Heart left ventricle (tissue), 16 donors: ENCODE data around the gene PARVA. TPM values are rescaled to one million over a fixed set of nuclear protein-coding genes. Genes with fewer than 3 reads are reported as not detected.

Experiments
- ATAC-seq, 4 donors: fragments of 200-7000 bp; cut with Tn5 transposase; one replicate each; pipeline ENCODE4 v1.9.1; 2020 to 2022; ENCODE audit warnings: moderate library complexity in 4 of 4, mild to moderate bottlenecking in 3 of 4, moderate number of reproducible peaks in 1 of 4
- DNase-seq, 5 donors: peaks; one replicate each; pipeline ENCODE4 v3.0.0-alpha.2; 2020
- H3K27ac ChIP-seq, 12 donors: fragments of 200-600 bp; sonication (generic) in 4 of 12; one replicate each; pipeline versions ENCODE4 v1.5.0 to v1.8.0; 2016 to 2022; ENCODE audit warnings: mild to moderate bottlenecking in 2 of 12
- H3K27me3 ChIP-seq, 9 donors: fragments of 200-600 bp; sonication (generic) in 2 of 9; one replicate each; pipeline versions ENCODE4 v1.5.1 to v1.8.0; 2016 to 2022; ENCODE audit warnings: mild to moderate bottlenecking in 3 of 9
- H3K36me3 ChIP-seq, 9 donors: fragments of 200-600 bp; sonication (generic) in 2 of 9; one replicate each; pipeline versions ENCODE4 v1.5.0 to v1.8.0; 2018 to 2022; ENCODE audit warnings: mild to moderate bottlenecking in 2 of 9
- H3K4me1 ChIP-seq, 12 donors: fragments of 200-600 bp; sonication (generic) in 4 of 12; one replicate each; pipeline versions ENCODE4 v1.5.0 to v1.8.0; 2016 to 2022; ENCODE audit warnings: mild to moderate bottlenecking in 3 of 12
- H3K4me3 ChIP-seq, 12 donors: fragments of 200-600 bp; sonication (generic) in 4 of 12; one replicate each; pipeline versions ENCODE4 v1.5.0 to v1.8.0; 2017 to 2022; ENCODE audit warnings: mild to moderate bottlenecking in 9 of 12, moderate library complexity in 4 of 12
- H3K9me3 ChIP-seq, 12 donors: fragments of 200-600 bp; sonication (generic) in 4 of 12; one replicate each; pipeline versions ENCODE4 v1.5.0 to v1.8.0; 2016 to 2022; ENCODE audit warnings: mild to moderate bottlenecking in 1 of 12
- POLR2A ChIP-seq, 2 donors: fragments of 450-650 bp; IDR thresholded peaks; one replicate each; pipeline ENCODE4 v1.6.1; 2017; ENCODE audit warnings: antibody characterized with exemption in 2 of 2, mild to moderate bottlenecking in 2 of 2, moderate library complexity in 2 of 2
- WGBS, 4 donors: extraction: QIAGEN DNeasy Blood & Tissue Kit in 2 of 4; methylation state at CpG; one replicate each; pipeline versions ENCODE4 v1.1.5 to v1.1.7; 2013 to 2018; 5-methylcytosine and 5-hydroxymethylcytosine counted together
- intact Hi-C, 10 donors: fragments of 100-400 bp; cut with DNase I; formaldehyde crosslinking; loops; one replicate each; pipeline versions ENCODE4 v1.11.1 to v1.14.2; 2022
- polyA plus RNA-seq, 2 donors: library from polyadenylated mRNA; stranded (reverse); fragments of 200-250 nt; gene quantifications; one replicate each; pipeline ENCODE4 v1.2.3, GENCODE V29; 2013
- total RNA-seq, 9 donors: library from RNA; depleted of rRNA in 2 of 9; stranded (reverse); fragments of >200 nt in 2 of 9; fragmentation: NEBNext Ultra II Directional in 3 of 9; extraction: Animal tissue kit (Norgen Biotek cat#: 25700) in 3 of 9; gene quantifications; one replicate each; pipeline versions ENCODE4 v1.1.0 to v1.2.4, GENCODE V29; 2016 to 2023
- TF ChIP-seq, protein P1 (sequence below), 12 donors: fragments of 200-600 bp; sonication (generic) in 4 of 12; IDR thresholded peaks; one replicate each; pipeline versions ENCODE4 v1.5.0 to v1.8.0; 2018 to 2022; ENCODE audit warnings: antibody characterized with exemption in 12 of 12, mild to moderate bottlenecking in 5 of 12
- donor health status: ischemic (EF 13 %, LVEDD 7.1; RV severe dilation, severe dysfunction).
- donor health status: healthy with polysubstance abuse.
- donor health status: DM: no; HTN: yes; CAD: no.
- donor health status: DM: no; HTN: no; CAD: no.
- donor health status: ischemic (EF 25% LVEDD 6.9; RV normal size, moderate dysfunction).
- donor health status: ischemic (EF 25% LVEDD 5.7; RV mildly dilated, moderate dysfunction).
- donor health status: healthy.
- donor health status: DM: yes; HTN: yes; CAD: no.
- donor health status: ischemic (EF 35%, LVEDD 5.7; RV mildly dilated, moderate dysfunction).
- donor health status: nonischemic (EF 11% LVEDD 7.7; RV severe dilation, severe dysfunction).
- donor health status: DM: yes; HTN: yes; CAD: no.
- donor health status: PGD.
- donor health status: ischemic (EF 29% LVEDD 5.4; RV normal size, mild dysfunction).
- donor health status: nonischemic (EF 23%, LVEDD 6.1; RV moderate dilation, normal function).

PARVA gene
- total and polyA plus RNA-seq, 11 donors = 22.7 to 99.2 (median 65.9) TPM

DNA sequence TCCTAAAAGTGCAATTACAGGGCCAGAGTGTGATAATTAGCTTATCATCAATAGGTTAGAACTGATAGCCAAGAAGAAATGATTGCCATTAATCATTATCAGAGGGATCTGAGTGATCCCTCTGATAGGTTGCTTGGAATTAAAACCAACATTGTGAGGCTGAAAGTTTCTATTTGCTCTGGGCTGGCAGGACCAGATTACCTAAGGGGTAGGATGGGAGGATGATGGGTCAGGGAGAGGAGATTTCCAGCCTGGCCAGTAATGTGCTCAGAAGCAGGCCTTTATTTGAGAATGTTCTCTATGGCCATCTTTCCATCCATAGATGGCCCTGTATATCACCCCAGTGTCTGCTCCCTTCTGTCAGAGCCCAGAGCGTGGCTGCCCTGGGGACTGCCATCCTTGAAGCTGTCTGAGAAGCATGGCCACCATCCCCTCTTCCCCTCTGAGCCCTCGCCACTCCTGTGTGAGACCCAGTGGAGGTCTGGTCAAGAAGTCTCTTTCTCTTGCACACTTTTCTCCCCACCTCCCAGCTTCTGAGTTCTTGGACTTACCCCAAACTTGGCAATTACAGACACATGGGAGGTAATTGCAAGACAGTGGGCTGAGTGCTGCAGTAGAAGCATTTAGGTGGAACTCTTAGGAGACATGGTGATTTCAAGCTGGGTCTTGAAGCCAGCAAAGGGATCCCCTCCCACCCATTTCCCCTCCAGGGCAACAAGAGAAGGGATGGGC, 11.7 kb downstream of the PARVA start:
- DNase-seq (no peak), ATAC-seq (peak in 1 of 4 donors; percentile 14)
- Histone ChIP-seq H3K27ac (peak overlapping the region in 1 of 12 donors; percentile 98), H3K4me1 (peaks cover 10 to 74% (median 44%) of the 10 kb centered on the region in 12 donors), H3K9me3 (peaks cover 0 to 7% (median 0%) of the 10 kb centered on the region in 12 donors), H3K36me3 (peaks cover 0 to 6% (median 0%) of the 10 kb centered on the region in 9 donors), H3K4me3 (no peak overlapping the region), H3K27me3 (no peaks in the 10 kb centered on the region)
- TF ChIP-seq, protein P1, sequence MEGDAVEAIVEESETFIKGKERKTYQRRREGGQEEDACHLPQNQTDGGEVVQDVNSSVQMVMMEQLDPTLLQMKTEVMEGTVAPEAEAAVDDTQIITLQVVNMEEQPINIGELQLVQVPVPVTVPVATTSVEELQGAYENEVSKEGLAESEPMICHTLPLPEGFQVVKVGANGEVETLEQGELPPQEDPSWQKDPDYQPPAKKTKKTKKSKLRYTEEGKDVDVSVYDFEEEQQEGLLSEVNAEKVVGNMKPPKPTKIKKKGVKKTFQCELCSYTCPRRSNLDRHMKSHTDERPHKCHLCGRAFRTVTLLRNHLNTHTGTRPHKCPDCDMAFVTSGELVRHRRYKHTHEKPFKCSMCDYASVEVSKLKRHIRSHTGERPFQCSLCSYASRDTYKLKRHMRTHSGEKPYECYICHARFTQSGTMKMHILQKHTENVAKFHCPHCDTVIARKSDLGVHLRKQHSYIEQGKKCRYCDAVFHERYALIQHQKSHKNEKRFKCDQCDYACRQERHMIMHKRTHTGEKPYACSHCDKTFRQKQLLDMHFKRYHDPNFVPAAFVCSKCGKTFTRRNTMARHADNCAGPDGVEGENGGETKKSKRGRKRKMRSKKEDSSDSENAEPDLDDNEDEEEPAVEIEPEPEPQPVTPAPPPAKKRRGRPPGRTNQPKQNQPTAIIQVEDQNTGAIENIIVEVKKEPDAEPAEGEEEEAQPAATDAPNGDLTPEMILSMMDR (IDR thresholded peaks at IDR 0.05) = no peak
- no peak for TF ChIP-seq POLR2A (IDR thresholded peaks at IDR 0.05)
- WGBS, 4 donors = 92 to 100% (median 97%) methylated on average over 2 of the region's 2 CpGs
- intact Hi-C loops = no loop called here

DNA sequence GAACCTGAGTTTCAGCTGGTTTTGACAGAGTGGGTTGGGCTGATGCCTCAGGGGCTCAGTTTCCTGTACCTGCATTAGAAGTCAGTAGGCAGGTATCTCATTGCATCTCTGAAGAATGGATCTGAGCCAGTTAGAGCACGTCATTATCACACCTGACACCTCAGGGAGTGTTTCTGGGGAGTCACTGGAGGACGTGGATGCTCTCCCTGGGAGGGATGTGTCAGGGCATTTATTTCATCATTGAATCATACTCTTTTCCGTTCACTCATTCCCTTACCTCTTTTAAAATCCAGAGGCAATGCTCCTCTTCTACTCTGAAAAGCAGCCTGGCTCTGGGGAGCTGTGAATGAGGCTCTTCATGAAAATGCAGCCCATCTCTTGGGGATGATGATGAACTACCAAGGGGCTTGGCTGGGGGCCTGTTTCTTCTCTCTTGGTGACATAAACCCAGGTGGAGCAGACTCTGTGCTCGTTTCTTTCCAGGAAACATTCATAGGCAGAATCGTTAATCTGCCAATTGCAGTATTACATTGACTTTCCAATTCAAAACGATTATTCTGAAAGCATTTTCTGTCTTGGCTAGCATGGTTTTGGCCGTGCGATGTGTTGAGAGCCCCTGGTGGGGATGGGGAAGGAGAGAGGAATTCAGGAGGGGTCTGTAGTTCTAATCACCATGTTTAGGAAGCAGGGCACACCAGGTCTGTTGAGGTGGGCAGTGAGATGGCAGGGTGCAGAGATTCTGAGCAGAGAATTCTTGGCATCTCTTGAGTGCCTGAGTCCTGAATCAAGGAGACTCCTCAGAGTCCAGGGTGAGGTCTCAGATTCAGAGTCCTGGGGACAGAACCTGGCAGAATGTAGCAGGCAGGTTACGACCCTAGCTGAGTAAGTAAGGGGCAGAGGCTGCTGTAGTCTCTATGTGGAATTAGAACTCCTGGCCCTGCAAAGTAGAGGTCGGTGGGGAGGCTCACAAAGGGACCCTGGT, 12.6 kb downstream of the PARVA start:
- peaks cover 10 to 72% (median 44%) of the 10 kb centered on the region in 12 donors for H3K4me1 ChIP-seq
- intact Hi-C loops = no loop called here
- DNase-seq (no peak), ATAC-seq (peak in 1 of 4 donors; percentile 7)
- peak overlapping the region in 1 of 12 donors; percentile 98 for H3K27ac ChIP-seq
- TF ChIP-seq, protein P1 (IDR thresholded peaks at IDR 0.05) = no peak
- no peak for TF ChIP-seq POLR2A (IDR thresholded peaks at IDR 0.05)
- WGBS, 4 donors = 58 to 65% (median 65%) methylated on average over 10 of the region's 10 CpGs
- no peaks in the 10 kb centered on the region for H3K27me3 ChIP-seq
- peaks cover 0 to 7% (median 0%) of the 10 kb centered on the region in 12 donors for H3K9me3 ChIP-seq
- H3K36me3 ChIP-seq = peaks cover 0 to 11% (median 0%) of the 10 kb centered on the region in 9 donors
- H3K4me3 ChIP-seq = no peak overlapping the region

DNA sequence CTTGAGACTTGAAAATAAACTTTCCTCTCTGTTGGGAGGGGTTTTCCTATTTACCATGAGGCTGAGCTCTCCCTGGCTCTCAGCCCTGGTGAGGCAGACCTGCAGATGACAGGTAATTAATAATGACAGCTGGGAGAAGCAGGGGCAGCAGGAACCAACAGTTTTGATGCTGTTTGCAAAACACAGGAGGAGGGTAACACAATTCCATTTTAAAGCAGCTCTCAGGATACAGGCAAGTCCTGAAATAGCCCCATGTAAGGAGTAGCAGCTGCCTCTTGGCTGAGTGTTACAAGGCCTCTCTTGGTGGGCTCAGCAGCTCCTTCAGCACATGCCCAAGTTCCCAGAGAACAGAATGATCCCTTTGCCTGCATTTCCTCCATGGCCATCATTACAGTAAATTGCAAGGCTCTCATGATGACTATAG, 13.3 kb downstream of the PARVA start:
- Histone ChIP-seq H3K4me3 (no peak overlapping the region), H3K36me3 (peaks cover 0 to 11% (median 0%) of the 10 kb centered on the region in 9 donors), H3K9me3 (peaks cover 0 to 7% (median 0%) of the 10 kb centered on the region in 12 donors), H3K4me1 (peaks cover 10 to 68% (median 43%) of the 10 kb centered on the region in 12 donors), H3K27me3 (no peaks in the 10 kb centered on the region), H3K27ac (peak overlapping the region in 1 of 12 donors; percentile 98)
- TF ChIP-seq, protein P1 (IDR thresholded peaks at IDR 0.05) = no peak
- no peak for TF ChIP-seq POLR2A (IDR thresholded peaks at IDR 0.05)
- intact Hi-C loops = no loop called here
- no peak for DNase-seq
- peak in 2 of 4 donors; percentile 25 to 36 for ATAC-seq
